Tibial artery (tissue), 4 donors: Measurements from ENCODE around the gene GEMIN2.
A peak's percentile ranks its signal among the peaks of the same experiment; 100 is the strongest.
"Not testable (repeated sequence)": the region's sequence is repeated elsewhere in the genome, so short reads cannot be mapped to it uniquely, and the experiment has no call there.

Source experiments
- DNase-seq, 2 donors: peaks; one replicate each; pipeline ENCODE4 v3.0.0-alpha.2; 2019
- H3K27ac ChIP-seq, 2 donors: fragments of 200-600 bp; sonication (generic) in 1 of 2; 1 replicate in 1 of 2; 2 replicates in 1 of 2; pipeline ENCODE4 v1.5.1; 2018 to 2019; ENCODE audit warnings: mild to moderate bottlenecking in 1 of 2
- H3K27me3 ChIP-seq, 2 donors: fragments of 200-600 bp; sonication (generic) in 1 of 2; one replicate each; pipeline versions ENCODE4 v1.5.1 to v1.6.0; 2016 to 2019
- H3K36me3 ChIP-seq, 3 donors: fragments of 200-600 bp; sonication (generic) in 2 of 3; one replicate each; pipeline ENCODE4 v1.5.1; 2016 to 2019; ENCODE audit warnings: mild to moderate bottlenecking in 2 of 3
- H3K4me1 ChIP-seq, 4 donors: fragments of 200-600 bp; sonication (generic) in 2 of 4; 1 replicate in 3 of 4; 2 replicates in 1 of 4; pipeline ENCODE4 v1.5.1; 2016 to 2019
- H3K4me3 ChIP-seq, 2 donors: fragments of 200-600 bp; sonication (generic) in 1 of 2; 1 replicate in 1 of 2; 2 replicates in 1 of 2; pipeline ENCODE4 v1.5.1; 2018 to 2019; ENCODE audit warnings: mild to moderate bottlenecking in 2 of 2
- H3K9me3 ChIP-seq, 3 donors: fragments of 200-600 bp; sonication (generic) in 1 of 3; one replicate each; pipeline ENCODE4 v1.5.1; 2016 to 2019
- CTCF ChIP-seq, 2 experiments: fragments of 200-600 bp in 1 of 2; fragments of 450-650 bp in 1 of 2; IDR thresholded peaks; one replicate each; pipeline ENCODE4 v1.5.1; 2017 to 2019; ENCODE audit warnings: antibody characterized with exemption in 2 of 2, mild to moderate bottlenecking in 1 of 2, moderate library complexity in 1 of 2
- intact Hi-C: fragments of 100-400 bp; cut with DNase I; formaldehyde crosslinking; loops from one replicate; pipeline ENCODE4 v1.15.0; 2023; ENCODE audit warnings: low total_unique reads

The GEMIN2 gene

GRCh38 chr14:39114073-39114838, at the start of gene GEMIN2:
Gene GEMIN2 (plus strand): TSS chr14:39114323. CDS start chr14:39114339, 16 bp downstream.
- H3K9me3 ChIP-seq: no peaks in the 10 kb centered on the region
- peaks cover 0 to 11% (median 5%) of the 10 kb centered on the region in 4 donors for H3K4me1 ChIP-seq
- TF ChIP-seq CTCF (IDR thresholded peaks at IDR 0.05): no peak
- H3K36me3 ChIP-seq: peaks cover 5 to 19% (median 12%) of the 10 kb centered on the region in 3 donors
- intact Hi-C loops: no loop called here
- H3K4me3 ChIP-seq: peak within 1 kb of the TSS; percentile 65 to 69
- peak; percentile 95 for DNase-seq
- no peaks in the 10 kb centered on the region for H3K27me3 ChIP-seq
- peak within 1 kb of the TSS; percentile 74 to 82 for H3K27ac ChIP-seq

GRCh38 chr14:39069169-39069805, 44.8 kb upstream of the GEMIN2 start:
- intact Hi-C loops, H3K27me3 ChIP-seq, H3K4me1 ChIP-seq, H3K27ac ChIP-seq, H3K9me3 ChIP-seq, DNase-seq, H3K4me3 ChIP-seq: not testable (repeated sequence)
- peaks cover 55 to 86% (median 65%) of the 10 kb centered on the region in 3 donors for H3K36me3 ChIP-seq

- Histone ChIP-seq H3K36me3 (peaks cover 55 to 86% (median 64%) of the 10 kb centered on the region in 3 donors), H3K9me3 (no peaks in the 10 kb centered on the region), H3K4me1 (no peaks in the 10 kb centered on the region), H3K27ac (no peak overlapping the region), H3K4me3 (no peak overlapping the region), H3K27me3 (no peaks in the 10 kb centered on the region)
- no peak for TF ChIP-seq CTCF (IDR thresholded peaks at IDR 0.05)
- DNase-seq: no peak
- intact Hi-C loops: no loop called here
Observed at GRCh38 chr14:39069923-39070322, 44.2 kb upstream of the GEMIN2 start.

GRCh38 chr14:39071096-39071495, 43.0 kb upstream of the GEMIN2 start:
- Histone ChIP-seq H3K27me3 (no peaks in the 10 kb centered on the region), H3K27ac (no peak overlapping the region), H3K9me3 (no peaks in the 10 kb centered on the region), H3K36me3 (peaks cover 48 to 85% (median 74%) of the 10 kb centered on the region in 3 donors), H3K4me3 (no peak overlapping the region), H3K4me1 (no peaks in the 10 kb centered on the region)
- no peak for DNase-seq
- intact Hi-C loops: no loop called here
- TF ChIP-seq CTCF (IDR thresholded peaks at IDR 0.05): no peak

GRCh38 chr14:39080886-39081285, 33.2 kb upstream of the GEMIN2 start:
- TF ChIP-seq CTCF (IDR thresholded peaks at IDR 0.05): no peak
- Histone ChIP-seq H3K9me3 (no peaks in the 10 kb centered on the region), H3K4me3 (no peak overlapping the region), H3K27me3 (no peaks in the 10 kb centered on the region), H3K4me1 (no peaks in the 10 kb centered on the region), H3K27ac (no peak overlapping the region), H3K36me3 (peaks cover 56 to 87% (median 66%) of the 10 kb centered on the region in 3 donors)
- no peak for DNase-seq
- intact Hi-C loops: no loop called here

GRCh38 chr14:39083127-39083526, 31.0 kb upstream of the GEMIN2 start:
- Histone ChIP-seq H3K27ac (no peak overlapping the region), H3K36me3 (peaks cover 59 to 89% (median 66%) of the 10 kb centered on the region in 3 donors), H3K4me3 (no peak overlapping the region), H3K27me3 (no peaks in the 10 kb centered on the region), H3K9me3 (no peaks in the 10 kb centered on the region), H3K4me1 (no peaks in the 10 kb centered on the region)
- DNase-seq: no peak
- TF ChIP-seq CTCF (IDR thresholded peaks at IDR 0.05): no peak
- intact Hi-C loops: no loop called here
